Psoas muscle (tissue), 8 donors: Measurements from ENCODE around the gene MRPS18B. TPM values are rescaled to one million over a fixed set of nuclear protein-coding genes. Genes with fewer than 3 reads are reported as not detected.

Experiments
- ATAC-seq, 4 donors: fragments of 200-7000 bp; cut with Tn5 transposase; one replicate each; pipeline ENCODE4 v1.9.1; 2020; ENCODE audit warnings: moderate library complexity in 3 of 4, mild to moderate bottlenecking in 2 of 4
- DNase-seq, 2 donors: peaks; one replicate each; pipeline ENCODE4 v3.0.0-alpha.2; 2020
- H3K27ac ChIP-seq: fragments of 200-600 bp; one replicate; pipeline ENCODE4 v1.8.0; 2022
- H3K27me3 ChIP-seq, 3 donors: fragments of 200-600 bp in 1 of 3; one replicate each; pipeline versions ENCODE4 v1.6.1 to v1.8.0; 2013 to 2022; ENCODE audit warnings: low read length in 2 of 3, mild to moderate bottlenecking in 2 of 3, moderate library complexity in 1 of 3; ENCODE audit not compliant: insufficient read depth in 3 of 3
- H3K36me3 ChIP-seq, 2 donors: fragments of 200-600 bp in 1 of 2; one replicate each; pipeline versions ENCODE4 v1.6.1 to v1.8.0; 2013 to 2022; ENCODE audit warnings: low read depth in 1 of 2, mild to moderate bottlenecking in 1 of 2, moderate library complexity in 1 of 2; ENCODE audit not compliant: insufficient read depth in 1 of 2
- H3K4me1 ChIP-seq: fragments of 200-600 bp; one replicate; pipeline ENCODE4 v1.8.0; 2022
- H3K4me3 ChIP-seq: fragments of 200-600 bp; one replicate; pipeline ENCODE4 v1.8.0; 2022; ENCODE audit warnings: mild to moderate bottlenecking
- H3K9me3 ChIP-seq: fragments of 200-600 bp; one replicate; pipeline ENCODE4 v1.8.0; 2022
- WGBS, 3 donors: extraction: QIAGEN DNeasy Blood & Tissue Kit; methylation state at CpG; one replicate each; pipeline versions ENCODE4 v1.1.6 to v1.1.7; 2013; 5-methylcytosine and 5-hydroxymethylcytosine counted together
- intact Hi-C, 2 donors: fragments of 100-400 bp; cut with DNase I; formaldehyde crosslinking; loops; one replicate each; pipeline versions ENCODE4 v1.11.0 to v1.14.2; 2022
- polyA plus RNA-seq, 3 donors: library from polyadenylated mRNA; stranded (reverse); fragments of 200-250 nt; gene quantifications; one replicate each; pipeline ENCODE4 v1.2.3, GENCODE V29; 2013
- total RNA-seq, 4 donors: library from RNA; stranded (reverse); fragmentation: NEBNext Ultra II Directional in 2 of 4; extraction: Animal tissue kit (Norgen Biotek cat#: 25700) in 2 of 4; gene quantifications; one replicate each; pipeline versions ENCODE4 v1.2.1 to v1.2.4, GENCODE V29; 2021 to 2023
- TF ChIP-seq, protein P1 (sequence below): fragments of 200-600 bp; IDR thresholded peaks from one replicate; pipeline ENCODE4 v1.8.0; 2022; ENCODE audit warnings: antibody characterized with exemption
- donor health status: healthy with polysubstance abuse.
- donor health status: DM: no; HTN: no; CAD: no; lungs with moderate emphysema.
- donor health status: Bipolar disorder and iron deficiency.
- donor health status: healthy.
- donor health status: DM: yes; HTN: yes; CAD: no.
- donor health status: DM: no; HTN: no; CAD: no.
- donor health status: DM: no; HTN: no; CAD: no.
- donor health status: DM: yes; HTN: yes; CAD: no.

The MRPS18B gene
- total and polyA plus RNA-seq, 7 donors: 109 to 303 (median 184) TPM

GRCh38 chr6:30571075-30571761, 46.4 kb upstream of the MRPS18B start, which contains the start of gene ABCF1:
Gene ABCF1 (plus strand): TSS chr6:30571442. CDS start chr6:30571488, 46 bp downstream.
- intact Hi-C loops: loop anchor here in 1 of 2 donors (2.0 to 5.0 kb wide), 2 partner anchors 14 to 106 kb away; partner anchors contain the start of genes GNL1 and PRR3
- peaks cover 0 to 23% of the 10 kb centered on the region in 2 donors for H3K36me3 ChIP-seq
- no peaks in the 10 kb centered on the region for H3K27me3 ChIP-seq
- peak within 1 kb of the TSS; percentile 95 for H3K27ac ChIP-seq
- peaks cover 32% of the 10 kb centered on the region for H3K4me1 ChIP-seq
- ATAC-seq (peak; percentile 99), DNase-seq (peak; percentile 99 to 100)
- H3K4me3 ChIP-seq: peak within 1 kb of the TSS; percentile 81
- H3K9me3 ChIP-seq: no peaks in the 10 kb centered on the region
- 0 to 1% (median 0%) methylated on average over 55 to 59 of the region's 59 CpGs for WGBS, 3 donors
- TF ChIP-seq, protein P1, sequence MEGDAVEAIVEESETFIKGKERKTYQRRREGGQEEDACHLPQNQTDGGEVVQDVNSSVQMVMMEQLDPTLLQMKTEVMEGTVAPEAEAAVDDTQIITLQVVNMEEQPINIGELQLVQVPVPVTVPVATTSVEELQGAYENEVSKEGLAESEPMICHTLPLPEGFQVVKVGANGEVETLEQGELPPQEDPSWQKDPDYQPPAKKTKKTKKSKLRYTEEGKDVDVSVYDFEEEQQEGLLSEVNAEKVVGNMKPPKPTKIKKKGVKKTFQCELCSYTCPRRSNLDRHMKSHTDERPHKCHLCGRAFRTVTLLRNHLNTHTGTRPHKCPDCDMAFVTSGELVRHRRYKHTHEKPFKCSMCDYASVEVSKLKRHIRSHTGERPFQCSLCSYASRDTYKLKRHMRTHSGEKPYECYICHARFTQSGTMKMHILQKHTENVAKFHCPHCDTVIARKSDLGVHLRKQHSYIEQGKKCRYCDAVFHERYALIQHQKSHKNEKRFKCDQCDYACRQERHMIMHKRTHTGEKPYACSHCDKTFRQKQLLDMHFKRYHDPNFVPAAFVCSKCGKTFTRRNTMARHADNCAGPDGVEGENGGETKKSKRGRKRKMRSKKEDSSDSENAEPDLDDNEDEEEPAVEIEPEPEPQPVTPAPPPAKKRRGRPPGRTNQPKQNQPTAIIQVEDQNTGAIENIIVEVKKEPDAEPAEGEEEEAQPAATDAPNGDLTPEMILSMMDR: no peak

DNA sequence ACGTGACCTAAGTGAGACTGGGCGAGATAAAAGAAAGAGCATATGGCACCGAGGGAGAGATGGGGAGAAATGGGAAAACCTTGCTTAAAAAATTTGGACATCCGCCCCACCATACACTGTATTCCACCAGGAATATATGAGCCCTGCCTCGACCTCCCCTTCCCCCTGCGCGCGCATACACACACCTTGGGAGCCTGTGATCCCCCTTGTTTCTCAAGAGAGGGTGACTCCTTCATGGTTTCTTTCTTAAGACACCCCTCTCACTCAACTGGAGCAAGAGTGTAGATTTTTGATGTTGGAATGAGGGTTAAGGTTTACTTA, 45.9 kb upstream of the MRPS18B start:
- Histone ChIP-seq H3K27me3 (no peaks in the 10 kb centered on the region), H3K9me3 (no peaks in the 10 kb centered on the region), H3K27ac (peak overlapping the region; percentile 95), H3K4me3 (peak overlapping the region; percentile 81), H3K36me3 (peaks cover 3 to 29% of the 10 kb centered on the region in 2 donors), H3K4me1 (peaks cover 32% of the 10 kb centered on the region)
- intact Hi-C loops: loop anchor here in 1 of 2 donors (2.0 to 5.0 kb wide), 2 partner anchors 15 to 106 kb away; partner anchors contain the start of genes GNL1 and PRR3
- ATAC-seq: peak in 1 of 4 donors; percentile 11
- TF ChIP-seq, protein P1: no peak
- DNase-seq: no peak
- WGBS, 3 donors: 0 to 1% (median 0%) methylated on average over 8 of the region's 8 CpGs

DNA sequence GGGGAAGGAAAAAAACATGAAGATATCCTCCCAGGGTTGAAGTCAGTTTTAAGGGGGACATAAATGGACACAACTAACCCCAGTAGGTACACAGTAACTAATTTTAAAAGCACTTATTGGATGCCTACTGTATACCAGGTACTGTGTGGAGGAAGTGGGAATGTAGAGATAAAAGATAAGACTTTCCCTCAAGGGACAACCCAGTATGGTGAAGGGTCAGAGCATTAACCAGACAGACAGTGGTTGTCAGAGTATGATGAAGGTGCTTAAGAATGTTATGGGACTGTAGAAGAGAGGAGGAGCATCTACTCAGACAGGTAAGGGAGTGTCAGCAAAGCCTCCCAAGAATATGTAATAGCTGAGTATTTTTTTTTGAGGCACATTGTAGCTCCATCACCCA, 45.5 kb upstream of the MRPS18B start:
- Histone ChIP-seq H3K4me3 (peak overlapping the region; percentile 81), H3K36me3 (peaks cover 3 to 33% of the 10 kb centered on the region in 2 donors), H3K27ac (peak overlapping the region; percentile 95), H3K4me1 (peaks cover 32% of the 10 kb centered on the region), H3K9me3 (no peaks in the 10 kb centered on the region), H3K27me3 (no peaks in the 10 kb centered on the region)
- intact Hi-C loops: loop anchor here in 1 of 2 donors (5.0 kb wide), 1 partner anchor 105 kb away; no protein-coding TSS in a partner anchor
- DNase-seq (no peak), ATAC-seq (no peak)
- TF ChIP-seq, protein P1: no peak

GRCh38 chr6:30573113-30573512, 44.5 kb upstream of the MRPS18B start:
- Histone ChIP-seq H3K36me3 (peaks cover 9 to 42% of the 10 kb centered on the region in 2 donors), H3K27ac (peak overlapping the region; percentile 8), H3K4me1 (peaks cover 32% of the 10 kb centered on the region), H3K9me3 (no peaks in the 10 kb centered on the region), H3K27me3 (no peaks in the 10 kb centered on the region), H3K4me3 (peak overlapping the region; percentile 1)
- TF ChIP-seq, protein P1: no peak
- ATAC-seq: no peak
- 61 to 73% (median 72%) methylated on average over 4 of the region's 4 CpGs for WGBS, 3 donors
- DNase-seq: no peak
- intact Hi-C loops: loop anchor here in 1 of 2 donors (5.0 kb wide), 1 partner anchor 104 kb away; no protein-coding TSS in a partner anchor
